Measurements from ENCODE around the gene MAGEA2B. TPM values are rescaled to one million over a fixed set of nuclear protein-coding genes. Genes with fewer than 3 reads are reported as not detected.
A peak's percentile ranks its signal among the peaks of the same experiment; 100 is the strongest.
"Not testable (repeated sequence)": the region's sequence is repeated elsewhere in the genome, so short reads cannot be mapped to it uniquely, and the experiment has no call there.

The MAGEA2B gene, protein sequence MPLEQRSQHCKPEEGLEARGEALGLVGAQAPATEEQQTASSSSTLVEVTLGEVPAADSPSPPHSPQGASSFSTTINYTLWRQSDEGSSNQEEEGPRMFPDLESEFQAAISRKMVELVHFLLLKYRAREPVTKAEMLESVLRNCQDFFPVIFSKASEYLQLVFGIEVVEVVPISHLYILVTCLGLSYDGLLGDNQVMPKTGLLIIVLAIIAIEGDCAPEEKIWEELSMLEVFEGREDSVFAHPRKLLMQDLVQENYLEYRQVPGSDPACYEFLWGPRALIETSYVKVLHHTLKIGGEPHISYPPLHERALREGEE
- not detected for total RNA-seq
- long read RNA-seq = 0 reads

DNA sequence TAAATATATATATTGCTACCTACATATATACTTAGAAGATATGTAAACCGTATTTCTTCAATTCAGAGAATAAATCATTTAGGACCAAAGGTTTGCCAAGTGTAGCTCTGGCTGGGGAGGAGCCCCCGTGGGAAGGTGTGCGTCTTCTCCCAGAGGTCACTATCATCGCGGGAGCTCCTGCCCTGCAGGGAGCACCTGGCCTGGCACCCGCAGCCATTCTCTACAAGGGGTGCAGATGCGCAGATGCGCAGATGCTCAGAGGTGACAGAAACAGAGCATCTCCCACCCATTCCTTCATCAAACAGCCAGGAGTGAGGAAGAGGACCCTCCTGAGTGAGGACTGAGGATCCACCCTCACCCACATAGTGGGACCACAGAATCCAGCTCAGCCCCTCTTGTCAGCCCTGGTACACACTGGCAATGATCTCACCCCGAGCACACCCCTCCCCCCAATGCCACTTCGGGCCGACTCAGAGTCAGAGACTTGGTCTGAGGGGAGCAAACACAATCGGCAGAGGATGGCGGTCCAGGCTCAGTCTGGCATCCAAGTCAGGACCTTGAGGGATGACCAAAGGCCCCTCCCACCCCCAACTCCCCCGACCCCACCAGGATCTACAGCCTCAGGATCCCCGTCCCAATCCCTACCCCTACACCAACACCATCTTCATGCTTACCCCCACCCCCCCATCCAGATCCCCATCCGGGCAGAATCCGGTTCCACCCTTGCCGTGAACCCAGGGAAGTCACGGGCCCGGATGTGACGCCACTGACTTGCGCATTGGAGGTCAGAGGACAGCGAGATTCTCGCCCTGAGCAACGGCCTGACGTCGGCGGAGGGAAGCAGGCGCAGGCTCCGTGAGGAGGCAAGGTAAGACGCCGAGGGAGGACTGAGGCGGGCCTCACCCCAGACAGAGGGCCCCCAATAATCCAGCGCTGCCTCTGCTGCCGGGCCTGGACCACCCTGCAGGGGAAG lies at the start of gene MAGEA2B:
Gene MAGEA2B, plus strand, starts transcription at position 814 of the 973 bp plus-strand sequence. CDS start 2,479 bp downstream, outside the sequence.
- DNase-seq (ENCODE audit: low spot score); intact Hi-C loops (cut with DNase I): not testable (repeated sequence)

DNA sequence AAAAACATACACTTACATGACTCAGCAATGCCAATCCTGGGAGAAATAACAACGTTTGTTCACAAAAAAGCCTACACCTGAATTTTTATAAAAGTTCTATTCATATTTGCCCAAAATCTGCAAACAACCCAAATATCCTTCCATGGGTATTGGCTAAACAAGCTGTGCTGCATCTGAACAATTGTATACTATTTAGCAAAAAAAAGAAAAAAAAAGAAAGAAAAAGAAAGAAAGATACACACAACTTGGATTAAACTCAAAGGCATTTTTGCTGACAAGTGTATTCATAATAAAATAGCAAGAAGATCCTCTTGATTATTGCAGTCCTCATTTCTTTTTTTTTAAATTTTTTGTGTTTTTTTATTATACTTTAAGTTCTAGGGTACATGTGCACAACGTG lies 40.3 kb upstream of the MAGEA2B start:
- DNase-seq (ENCODE audit: low spot score) = no peak
- intact Hi-C loops (cut with DNase I) = no loop called here

DNA sequence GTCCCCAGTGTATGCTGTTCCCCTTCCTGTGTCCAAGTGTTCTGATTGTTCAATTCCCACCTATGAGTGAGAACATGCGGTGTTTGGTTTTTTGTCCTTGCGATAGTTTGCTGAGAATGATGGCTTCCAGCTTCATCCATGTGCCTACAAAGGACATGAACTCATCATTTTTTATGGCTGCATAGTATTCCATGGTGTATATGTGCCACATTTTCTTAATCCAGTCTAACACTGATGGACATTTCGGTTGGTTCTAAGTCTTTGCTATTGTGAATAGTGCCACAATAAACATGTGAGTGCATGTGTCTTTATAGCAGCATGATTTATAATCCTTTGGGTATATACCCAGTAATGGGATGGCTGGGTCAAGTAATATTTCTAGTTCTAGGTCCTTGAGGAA lies 39.8 kb upstream of the MAGEA2B start:
- intact Hi-C loops (cut with DNase I); DNase-seq (ENCODE audit: low spot score): not testable (repeated sequence)

DNA sequence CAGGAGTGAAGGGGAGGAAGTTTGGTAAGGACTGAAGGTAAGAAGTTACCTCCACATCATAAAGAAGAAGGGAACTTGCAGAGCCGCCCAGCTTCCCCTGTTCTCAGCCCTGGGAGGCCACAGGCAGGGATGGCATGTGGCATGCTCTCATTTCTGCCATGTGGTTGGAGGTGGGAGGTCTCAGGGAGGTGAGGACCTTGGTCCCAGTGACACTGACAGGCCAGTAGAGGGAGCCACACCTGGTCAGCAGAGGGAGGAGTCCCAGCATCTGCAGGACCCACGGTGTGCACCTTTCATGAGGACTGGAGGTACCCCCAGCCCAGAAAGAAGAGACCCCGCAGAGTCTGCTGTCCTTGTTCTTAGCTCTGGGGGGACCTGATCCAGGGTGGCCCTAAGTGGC lies 33.4 kb upstream of the MAGEA2B start:
- not testable (repeated sequence) for DNase-seq (ENCODE audit: low spot score)

DNA sequence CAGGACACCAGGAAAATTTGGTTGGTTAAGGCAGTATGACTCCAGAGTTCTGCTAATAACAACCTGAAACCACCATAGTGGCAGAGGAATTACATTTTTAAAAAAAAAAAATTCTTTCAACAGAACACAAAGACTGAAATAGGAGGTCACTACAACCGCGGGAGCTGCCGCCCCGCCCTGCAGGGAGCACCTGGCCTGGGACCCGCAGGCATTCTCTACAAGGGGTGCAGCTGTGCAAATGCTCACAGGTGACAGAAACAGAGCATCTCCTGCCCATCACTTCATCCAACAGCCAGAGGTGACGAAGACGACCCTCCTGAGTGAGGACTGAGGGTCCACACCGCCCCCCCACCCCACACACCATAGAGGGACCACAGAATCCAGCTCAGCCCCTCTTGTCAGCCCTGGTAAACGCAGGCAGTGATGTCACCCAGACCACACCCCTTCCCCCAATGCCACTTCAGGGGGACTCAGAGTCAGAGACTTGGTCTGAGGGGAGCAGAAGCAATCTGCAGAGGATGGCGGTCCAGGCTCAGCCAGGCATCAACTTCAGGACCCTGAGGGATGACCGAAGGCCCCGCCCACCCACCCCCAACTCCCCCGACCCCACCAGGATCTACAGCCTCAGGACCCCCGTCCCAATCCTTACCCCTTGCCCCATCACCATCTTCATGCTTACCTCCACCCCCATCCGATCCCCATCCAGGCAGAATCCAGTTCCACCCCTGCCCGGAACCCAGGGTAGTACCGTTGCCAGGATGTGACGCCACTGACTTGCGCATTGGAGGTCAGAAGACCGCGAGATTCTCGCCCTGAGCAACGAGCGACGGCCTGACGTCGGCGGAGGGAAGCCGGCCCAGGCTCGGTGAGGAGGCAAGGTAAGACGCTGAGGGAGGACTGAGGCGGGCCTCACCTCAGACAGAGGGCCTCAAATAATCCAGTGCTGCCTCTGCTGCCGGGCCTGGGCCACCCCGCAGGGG lies 16.2 kb upstream of the MAGEA2B start, which contains the start of gene MAGEA3:
Gene MAGEA3, plus strand, starts transcription at position 843 of the 980 bp plus-strand sequence. CDS start 2,039 bp downstream, outside the sequence.
- intact Hi-C loops (cut with DNase I); DNase-seq (ENCODE audit: low spot score): not testable (repeated sequence)

More for the DNA sequence above, 33.4 kb upstream of the MAGEA2B start:
- intact Hi-C loops (cut with DNase I) = not testable (repeated sequence)

DNA sequence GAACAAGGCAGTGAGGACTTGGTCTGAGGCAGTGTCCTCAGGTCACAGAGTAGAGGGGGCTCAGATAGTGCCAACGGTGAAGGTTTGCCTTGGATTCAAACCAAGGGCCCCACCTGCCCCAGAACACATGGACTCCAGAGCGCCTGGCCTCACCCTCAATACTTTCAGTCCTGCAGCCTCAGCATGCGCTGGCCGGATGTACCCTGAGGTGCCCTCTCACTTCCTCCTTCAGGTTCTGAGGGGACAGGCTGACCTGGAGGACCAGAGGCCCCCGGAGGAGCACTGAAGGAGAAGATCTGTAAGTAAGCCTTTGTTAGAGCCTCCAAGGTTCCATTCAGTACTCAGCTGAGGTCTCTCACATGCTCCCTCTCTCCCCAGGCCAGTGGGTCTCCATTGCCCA lies 14.0 kb upstream of the MAGEA2B start:
- DNase-seq (ENCODE audit: low spot score) = peak; percentile 70
- intact Hi-C loops (cut with DNase I) = not testable (repeated sequence)

DNA sequence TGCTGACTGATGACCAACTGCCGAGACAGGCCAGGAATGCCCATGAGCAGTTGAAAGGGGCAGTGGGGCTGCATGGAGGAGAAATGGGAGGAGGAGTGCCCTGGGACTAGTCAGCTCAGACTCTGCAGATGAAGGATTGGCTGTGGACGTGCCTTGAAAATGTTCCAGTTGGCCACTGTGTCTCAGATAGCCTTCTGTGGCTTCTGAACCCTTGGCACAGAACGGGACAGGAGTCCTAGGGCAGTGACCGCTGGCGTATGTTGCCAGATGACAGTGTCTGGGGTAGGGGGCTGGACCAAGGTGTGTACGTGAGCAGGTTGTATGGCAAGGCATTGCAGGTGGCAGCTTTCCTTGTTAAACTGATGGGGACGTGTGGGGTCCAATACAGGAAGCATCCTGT lies 7.9 kb upstream of the MAGEA2B start:
- intact Hi-C loops (cut with DNase I); DNase-seq (ENCODE audit: low spot score): not testable (repeated sequence)

DNA sequence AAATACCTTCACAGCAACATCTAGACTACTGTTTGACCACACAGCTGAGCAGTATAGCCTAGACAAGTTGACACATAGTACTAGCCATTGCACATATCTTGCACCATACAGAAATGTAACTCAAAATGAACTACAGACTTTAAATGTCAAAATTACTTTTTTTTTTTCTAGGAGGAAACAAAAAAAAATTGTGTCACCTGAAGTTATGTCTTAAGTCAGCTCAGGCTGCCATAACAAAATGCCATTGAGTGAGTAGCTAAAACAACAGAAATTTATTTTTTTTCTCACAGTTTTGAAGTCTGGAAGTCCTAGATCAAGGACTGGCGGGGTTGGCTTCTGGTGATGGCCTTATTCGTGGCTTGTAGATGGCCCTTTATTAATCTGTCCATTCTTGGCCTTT lies 5.3 kb upstream of the MAGEA2B start, which contains the start of gene CSAG2:
Gene CSAG2, minus strand, starts transcription at position 101 of the 400 bp plus-strand sequence. CDS start 161 bp downstream, outside the sequence.
- DNase-seq (ENCODE audit: low spot score); intact Hi-C loops (cut with DNase I): not testable (repeated sequence)

DNA sequence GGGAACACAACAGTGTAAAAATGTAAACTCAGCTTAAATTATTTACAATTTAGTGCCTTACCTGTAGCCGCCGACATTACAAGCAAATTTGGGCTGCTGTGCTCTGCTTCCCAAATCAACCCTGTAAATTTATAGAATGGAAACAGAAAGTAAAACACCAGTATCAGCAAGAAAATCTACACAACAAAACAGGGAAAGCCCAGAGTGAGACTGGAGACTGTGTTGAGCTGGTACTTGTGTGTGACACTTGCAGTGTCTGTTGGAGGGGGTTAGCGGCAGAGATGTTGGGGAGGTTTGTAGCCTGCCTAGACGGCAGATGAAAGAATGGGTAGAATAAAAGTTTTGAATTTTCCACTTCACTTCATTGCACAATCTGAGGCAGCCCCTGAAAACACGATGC lies 1.2 kb upstream of the MAGEA2B start:
- intact Hi-C loops (cut with DNase I); DNase-seq (ENCODE audit: low spot score): not testable (repeated sequence)

DNA sequence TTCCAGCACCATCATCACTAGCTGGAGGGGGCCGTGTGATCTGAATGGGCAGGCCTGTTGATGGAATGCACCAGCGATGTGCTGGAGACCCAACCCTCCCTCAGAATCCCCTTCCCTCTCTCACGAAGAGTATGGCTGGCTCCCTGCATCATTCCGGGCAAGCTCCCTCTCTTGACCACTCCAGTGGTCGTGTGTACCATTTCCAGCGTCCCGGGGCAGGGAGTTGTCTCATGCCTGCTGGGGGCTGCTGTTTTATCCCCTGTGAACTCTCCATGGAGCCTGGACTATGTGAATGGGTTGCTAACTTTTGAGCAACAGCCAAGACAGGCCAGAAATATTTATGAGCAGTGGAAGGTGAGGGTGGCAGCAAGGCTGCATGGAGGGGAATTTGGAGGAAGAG lies 11.0 kb downstream of the MAGEA2B start:
- intact Hi-C loops (cut with DNase I) = no loop called here
- DNase-seq (ENCODE audit: low spot score) = no peak

DNA sequence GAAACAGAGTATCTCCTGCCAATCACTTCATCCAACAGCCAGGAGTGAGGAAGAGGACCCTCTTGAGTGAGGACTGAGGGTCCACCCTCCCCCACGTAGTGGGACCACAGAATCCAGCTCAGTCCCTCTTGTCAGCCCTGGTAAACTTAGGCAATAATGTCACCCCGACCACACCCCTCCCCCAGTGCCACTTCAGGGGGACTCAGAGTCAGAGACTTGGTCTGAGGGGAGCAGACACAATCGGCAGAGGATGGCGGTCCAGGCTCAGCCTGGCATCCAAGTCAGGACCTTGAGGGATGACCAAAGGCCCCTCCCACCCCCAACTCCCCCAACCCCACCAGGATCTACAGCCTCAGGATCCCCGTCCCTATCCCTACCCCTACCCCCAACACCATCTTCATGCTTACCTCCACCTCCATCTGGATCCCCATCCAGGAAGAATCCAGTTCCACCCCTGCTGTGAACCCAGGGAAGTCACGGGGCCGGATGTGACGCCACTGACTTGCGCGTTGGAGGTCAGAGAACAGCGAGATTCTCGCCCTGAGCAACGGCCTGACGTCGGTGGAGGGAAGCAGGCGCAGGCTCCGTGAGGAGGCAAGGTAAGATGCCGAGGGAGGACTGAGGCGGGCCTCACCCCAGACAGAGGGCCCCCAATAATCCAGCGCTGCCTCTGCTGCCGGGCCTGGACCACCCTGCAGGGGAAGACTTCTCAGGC lies 19.0 kb downstream of the MAGEA2B start, which contains the start of the genes CSAG1 and MAGEA12:
Gene CSAG1, minus strand, starts transcription at position 461 of the 715 bp plus-strand sequence. CDS start 1,261 bp downstream, outside the sequence.
Gene MAGEA12, plus strand, starts transcription at position 497 of the 715 bp plus-strand sequence. CDS start 2,405 bp downstream, outside the sequence.
- intact Hi-C loops (cut with DNase I) = no loop called here
- DNase-seq (ENCODE audit: low spot score) = no peak

DNA sequence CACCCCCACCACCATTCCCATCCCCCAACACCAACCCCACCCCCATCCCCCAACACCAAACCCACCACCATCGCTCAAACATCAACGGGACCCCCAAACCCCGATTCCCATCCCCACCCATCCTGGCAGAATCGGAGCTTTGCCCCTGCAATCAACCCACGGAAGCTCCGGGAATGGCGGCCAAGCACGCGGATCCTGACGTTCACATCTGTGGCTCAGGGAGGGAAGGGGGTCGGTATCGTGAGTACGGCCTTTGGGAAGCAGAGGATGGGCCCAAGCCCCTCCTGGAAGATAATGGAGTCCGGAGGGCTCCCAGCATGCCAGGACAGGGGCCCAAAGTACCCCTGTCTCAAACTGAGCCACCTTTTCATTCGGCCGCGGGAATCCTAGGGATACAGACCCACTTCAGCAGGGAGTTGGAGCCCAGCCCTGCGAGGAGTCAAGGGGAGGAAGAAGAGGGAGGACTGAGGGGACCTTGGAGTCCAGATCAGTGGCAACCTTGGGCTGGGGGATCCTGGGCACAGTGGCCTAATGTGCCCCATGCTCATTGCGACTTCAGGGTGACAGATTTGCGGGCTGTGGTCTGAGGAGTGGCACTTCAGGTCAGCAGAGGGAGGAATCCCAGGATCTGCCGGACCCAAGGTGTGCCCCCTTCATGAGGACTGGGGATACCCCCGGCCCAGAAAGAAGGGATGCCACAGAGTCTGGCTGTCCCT lies 19.9 kb downstream of the MAGEA2B start:
- intact Hi-C loops (cut with DNase I); DNase-seq (ENCODE audit: low spot score): not testable (repeated sequence)

DNA sequence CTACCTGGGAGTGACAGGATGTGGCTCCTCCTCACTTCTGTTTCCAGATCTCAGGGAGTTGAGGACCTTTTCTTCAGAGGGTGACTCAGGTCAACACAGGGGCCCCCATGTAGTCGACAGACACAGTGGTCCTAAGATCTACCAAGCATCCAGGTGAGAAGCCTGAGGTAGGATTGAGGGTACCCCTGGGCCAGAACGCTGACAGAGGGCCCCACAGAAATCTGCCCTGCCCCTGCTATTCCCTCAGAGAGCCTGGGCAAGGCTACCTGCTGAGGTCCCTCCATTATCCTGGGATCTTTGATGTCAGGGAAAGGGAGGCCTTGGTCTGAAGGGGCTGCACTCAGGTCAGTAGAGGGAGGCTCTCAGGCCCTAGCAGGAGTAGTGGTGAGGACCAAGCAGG lies 20.7 kb downstream of the MAGEA2B start:
- DNase-seq (ENCODE audit: low spot score) = no peak
- intact Hi-C loops (cut with DNase I) = no loop called here

DNA sequence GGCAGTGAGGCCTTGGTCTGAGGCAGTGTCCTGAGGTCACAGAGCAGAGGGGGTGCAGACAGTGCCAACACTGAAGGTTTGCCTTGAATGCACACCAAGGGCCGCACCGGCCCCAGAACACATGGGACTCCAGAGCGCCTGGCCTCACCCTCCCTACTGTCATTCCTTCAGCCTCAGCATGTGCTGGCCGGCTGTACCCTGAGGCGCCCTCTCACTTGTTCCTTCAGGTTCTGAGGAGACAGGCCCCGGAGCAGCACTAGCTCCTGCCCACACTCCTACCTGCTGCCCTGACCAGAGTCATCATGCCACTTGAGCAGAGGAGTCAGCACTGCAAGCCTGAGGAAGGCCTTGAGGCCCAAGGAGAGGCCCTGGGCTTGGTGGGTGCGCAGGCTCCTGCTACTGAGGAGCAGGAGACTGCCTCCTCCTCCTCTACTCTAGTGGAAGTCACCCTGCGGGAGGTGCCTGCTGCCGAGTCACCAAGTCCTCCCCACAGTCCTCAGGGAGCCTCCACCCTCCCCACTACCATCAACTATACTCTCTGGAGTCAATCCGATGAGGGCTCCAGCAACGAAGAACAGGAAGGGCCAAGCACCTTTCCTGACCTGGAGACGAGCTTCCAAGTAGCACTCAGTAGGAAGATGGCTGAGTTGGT lies 21.6 kb downstream of the MAGEA2B start:
- intact Hi-C loops (cut with DNase I) = no loop called here
- no peak for DNase-seq (ENCODE audit: low spot score)

DNA sequence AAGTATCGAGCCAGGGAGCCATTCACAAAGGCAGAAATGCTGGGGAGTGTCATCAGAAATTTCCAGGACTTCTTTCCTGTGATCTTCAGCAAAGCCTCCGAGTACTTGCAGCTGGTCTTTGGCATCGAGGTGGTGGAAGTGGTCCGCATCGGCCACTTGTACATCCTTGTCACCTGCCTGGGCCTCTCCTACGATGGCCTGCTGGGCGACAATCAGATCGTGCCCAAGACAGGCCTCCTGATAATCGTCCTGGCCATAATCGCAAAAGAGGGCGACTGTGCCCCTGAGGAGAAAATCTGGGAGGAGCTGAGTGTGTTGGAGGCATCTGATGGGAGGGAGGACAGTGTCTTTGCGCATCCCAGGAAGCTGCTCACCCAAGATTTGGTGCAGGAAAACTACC lies 22.1 kb downstream of the MAGEA2B start:
- intact Hi-C loops (cut with DNase I); DNase-seq (ENCODE audit: low spot score): not testable (repeated sequence)

DNA sequence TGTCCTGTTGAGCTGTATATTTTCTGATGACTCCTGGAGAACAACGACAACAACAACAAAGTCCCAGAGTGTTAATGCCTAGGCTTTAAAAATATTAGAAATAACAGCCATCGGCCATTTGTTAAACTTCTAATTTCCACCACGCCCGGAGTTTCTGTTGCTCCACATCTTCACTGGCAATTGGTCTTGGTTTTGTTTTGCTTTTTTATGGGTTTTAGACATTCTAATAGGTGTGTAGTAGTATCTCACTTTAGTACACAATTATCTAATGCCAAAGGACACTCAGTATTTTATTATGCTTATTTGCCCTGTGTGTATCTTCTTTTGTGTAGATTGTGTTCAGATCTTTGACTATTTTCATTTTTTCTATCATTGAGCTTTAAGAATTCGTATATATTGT lies 24.1 kb downstream of the MAGEA2B start:
- intact Hi-C loops (cut with DNase I) = no loop called here
- DNase-seq (ENCODE audit: low spot score) = no peak

All from cardiac septum (tissue), 1 donor.